HEK293T (cell line): ENCODE data around the gene MAGI2.

Source experiments
- FOXA1 ChIP-seq: fragments of 450-650 bp; IDR thresholded peaks from 2 replicates; pipeline ENCODE4 v1.6.1; 2016; ENCODE audit warnings: mild to moderate bottlenecking
- PKNOX1 ChIP-seq: fragments of 450-650 bp; IDR thresholded peaks from 2 replicates; pipeline ENCODE4 v1.6.1; 2016
- SP1 ChIP-seq: fragments of 450-650 bp; IDR thresholded peaks from 2 replicates; pipeline ENCODE4 v1.6.1; 2017

- TF ChIP-seq FOXA1 (no peak), PKNOX1 (no peak), SP1 (no peak)
Observed at GRCh38 chr7:78225534-78225933, 1227.9 kb downstream of the MAGI2 start.
